Measurements from ENCODE around the gene SPRYD4.

The SPRYD4 gene

GRCh38 chr12:56521590-56522371, 53.4 kb downstream of the SPRYD4 start, which contains the start of gene RBMS2:
RBMS2 (plus strand) TSS chr12:56521820; CDS start chr12:56522024, 204 bp downstream.
- DNase-seq = no peak

- DNase-seq = no peak
Measured at GRCh38 chr12:56522411-56523193, 54.2 kb downstream of the SPRYD4 start.

GRCh38 chr12:56528846-56529245, 60.5 kb downstream of the SPRYD4 start:
- no peak for DNase-seq
